ENCODE data around the gene LSM5.
A peak's percentile ranks its signal among the peaks of the same experiment; 100 is the strongest.
"Not testable (repeated sequence)": the region's sequence is repeated elsewhere in the genome, so short reads cannot be mapped to it uniquely, and the experiment has no call there.

Gene LSM5

GRCh38 chr7:32511791-32512190 is 21.6 kb upstream of the LSM5 start:
- DNase-seq (ENCODE audit: low read depth): no peak
- no peak for TF ChIP-seq CTCF (IDR thresholded peaks at IDR 0.05; ENCODE audit: control insufficient read depth, insufficient read depth, low read depth, low read length, missing control alignments)
- H3K4me3 ChIP-seq (ENCODE audit: control insufficient read depth, low read depth, low read length): no peak overlapping the region

GRCh38 chr7:32507414-32507813 is 17.2 kb upstream of the LSM5 start:
- no peak for DNase-seq (ENCODE audit: low read depth)
- no peak overlapping the region for H3K4me3 ChIP-seq (ENCODE audit: control insufficient read depth, low read depth, low read length)
- no peak for TF ChIP-seq CTCF (IDR thresholded peaks at IDR 0.05; ENCODE audit: control insufficient read depth, insufficient read depth, low read depth, low read length, missing control alignments)

GRCh38 chr7:32506266-32507054 is 16.3 kb upstream of the LSM5 start:
- TF ChIP-seq CTCF (IDR thresholded peaks at IDR 0.05; ENCODE audit: control insufficient read depth, insufficient read depth, low read depth, low read length, missing control alignments): no peak
- peak; percentile 89 for DNase-seq (ENCODE audit: low read depth)
- no peak overlapping the region; the same call in 1 of the 2 replicates for H3K4me3 ChIP-seq (ENCODE audit: control insufficient read depth, low read depth, low read length)

DNA sequence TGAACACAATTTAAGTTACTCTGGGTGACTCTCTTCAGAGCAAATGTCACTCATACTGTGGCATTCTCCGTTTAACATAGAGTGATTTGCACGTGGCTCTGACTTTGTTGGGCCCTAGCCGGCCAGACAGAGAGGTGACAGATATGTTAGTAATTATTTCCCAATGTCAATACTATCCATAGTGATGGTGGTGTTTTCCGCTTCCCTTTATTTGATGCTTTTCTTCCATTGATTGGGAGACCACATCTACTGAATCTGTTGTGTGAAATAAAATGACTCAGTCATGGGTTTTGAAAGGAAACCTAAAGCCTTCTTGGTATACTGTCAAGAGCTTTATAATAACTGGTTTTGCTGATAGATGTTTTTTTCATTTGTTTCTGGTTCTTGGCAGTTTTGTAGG is 12.5 kb upstream of the LSM5 start:
- H3K4me3 ChIP-seq (ENCODE audit: control insufficient read depth, low read depth, low read length): no peak overlapping the region
- TF ChIP-seq CTCF (IDR thresholded peaks at IDR 0.05; ENCODE audit: control insufficient read depth, insufficient read depth, low read depth, low read length, missing control alignments): no peak
- DNase-seq (ENCODE audit: low read depth): no peak

- H3K4me3 ChIP-seq (ENCODE audit: control insufficient read depth, low read depth, low read length): no peak overlapping the region
- DNase-seq (ENCODE audit: low read depth): no peak
- no peak for TF ChIP-seq CTCF (IDR thresholded peaks at IDR 0.05; ENCODE audit: control insufficient read depth, insufficient read depth, low read depth, low read length, missing control alignments)
Measured at GRCh38 chr7:32501522-32501921, 11.3 kb upstream of the LSM5 start.

GRCh38 chr7:32500922-32501341 is 10.8 kb upstream of the LSM5 start:
- TF ChIP-seq CTCF (IDR thresholded peaks at IDR 0.05; ENCODE audit: control insufficient read depth, insufficient read depth, low read depth, low read length, missing control alignments): no peak
- H3K4me3 ChIP-seq (ENCODE audit: control insufficient read depth, low read depth, low read length): no peak overlapping the region
- no peak for DNase-seq (ENCODE audit: low read depth)

DNA sequence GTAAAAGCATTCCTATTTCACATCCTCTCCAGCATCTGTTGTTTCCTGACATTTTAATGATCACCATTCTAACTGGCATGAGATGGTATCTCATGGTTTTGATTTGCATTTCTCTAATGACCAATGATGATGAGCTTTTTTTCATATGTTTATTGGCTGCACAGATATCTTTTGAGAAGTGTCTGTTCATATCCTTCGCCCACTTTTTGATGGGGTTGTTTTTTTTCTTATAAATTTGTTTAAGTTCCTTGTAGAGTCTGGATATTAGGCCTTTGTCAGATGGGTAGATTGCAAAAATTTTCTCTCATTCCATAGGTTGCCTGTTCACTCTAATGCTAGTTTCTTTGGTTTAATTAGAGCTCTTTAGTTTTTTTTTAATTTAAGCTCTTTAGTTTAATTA is 10.0 kb upstream of the LSM5 start:
- not testable (repeated sequence) for DNase-seq (ENCODE audit: low read depth); H3K4me3 ChIP-seq (ENCODE audit: control insufficient read depth, low read depth, low read length)

DNA sequence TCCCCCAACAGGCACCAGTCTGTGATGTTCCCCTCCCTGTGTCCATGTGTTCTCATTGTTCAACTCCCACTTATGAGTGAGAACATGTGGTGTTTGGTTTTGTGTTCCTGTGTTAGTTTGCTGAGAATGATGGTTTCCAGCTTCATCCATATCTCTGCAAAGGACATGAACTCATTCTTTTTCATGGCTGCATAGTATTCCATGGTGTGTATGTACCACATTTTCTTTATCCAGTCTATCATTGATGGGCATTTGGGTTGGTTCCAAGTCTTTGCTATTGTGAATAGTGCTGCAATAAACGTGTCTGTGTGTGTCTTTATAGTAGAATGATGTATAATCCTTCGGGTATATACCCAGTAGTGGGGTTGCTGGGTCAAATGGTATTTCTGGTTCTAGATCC is 9.6 kb upstream of the LSM5 start:
- DNase-seq (ENCODE audit: low read depth); H3K4me3 ChIP-seq (ENCODE audit: control insufficient read depth, low read depth, low read length): not testable (repeated sequence)
